ENCODE measurements around the gene HOXB6.

DNA sequence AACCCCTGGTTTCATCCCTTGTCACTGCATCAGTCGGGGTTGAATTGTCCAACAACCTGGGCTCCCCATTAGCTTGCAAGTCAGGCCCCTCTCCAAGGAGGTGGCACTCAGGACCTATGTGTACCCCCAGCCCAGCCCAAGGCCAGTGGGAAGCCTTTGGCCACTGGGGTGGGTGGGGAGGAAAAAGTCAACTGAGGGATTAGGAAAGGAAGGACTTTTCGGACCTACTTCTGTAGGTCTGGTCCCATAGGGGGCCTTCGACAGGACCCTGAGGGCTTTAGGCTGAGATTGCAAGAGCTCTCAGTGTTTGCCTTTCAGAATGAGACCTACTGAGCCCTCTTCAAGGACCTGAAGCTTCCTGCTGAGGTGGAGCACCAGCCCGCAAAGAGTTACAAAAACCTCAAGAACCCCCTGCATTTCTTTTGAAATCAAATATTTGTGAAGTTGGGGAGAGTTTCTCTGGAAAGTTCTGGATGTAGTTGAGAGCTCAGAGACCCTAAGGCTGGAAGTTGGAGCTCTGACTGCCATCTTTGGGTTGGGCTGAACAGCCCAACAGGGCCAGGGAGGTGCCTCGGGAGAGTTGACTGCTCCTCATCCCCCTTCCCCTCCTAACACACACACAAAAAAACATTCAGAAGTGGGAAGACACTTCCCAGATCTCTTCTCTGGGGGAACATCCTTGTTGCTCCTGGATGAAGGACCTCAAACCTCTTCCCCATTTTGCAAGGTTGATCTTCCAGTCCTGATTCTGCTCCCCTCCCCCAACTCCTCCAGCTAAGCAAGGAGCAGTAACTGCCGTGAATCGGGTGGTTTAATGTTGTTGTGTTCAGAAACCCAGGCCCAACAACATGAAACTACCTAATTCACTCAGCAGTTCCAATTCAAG is 27.1 kb upstream of the HOXB6 start:
- TF ChIP-seq, protein P1, sequence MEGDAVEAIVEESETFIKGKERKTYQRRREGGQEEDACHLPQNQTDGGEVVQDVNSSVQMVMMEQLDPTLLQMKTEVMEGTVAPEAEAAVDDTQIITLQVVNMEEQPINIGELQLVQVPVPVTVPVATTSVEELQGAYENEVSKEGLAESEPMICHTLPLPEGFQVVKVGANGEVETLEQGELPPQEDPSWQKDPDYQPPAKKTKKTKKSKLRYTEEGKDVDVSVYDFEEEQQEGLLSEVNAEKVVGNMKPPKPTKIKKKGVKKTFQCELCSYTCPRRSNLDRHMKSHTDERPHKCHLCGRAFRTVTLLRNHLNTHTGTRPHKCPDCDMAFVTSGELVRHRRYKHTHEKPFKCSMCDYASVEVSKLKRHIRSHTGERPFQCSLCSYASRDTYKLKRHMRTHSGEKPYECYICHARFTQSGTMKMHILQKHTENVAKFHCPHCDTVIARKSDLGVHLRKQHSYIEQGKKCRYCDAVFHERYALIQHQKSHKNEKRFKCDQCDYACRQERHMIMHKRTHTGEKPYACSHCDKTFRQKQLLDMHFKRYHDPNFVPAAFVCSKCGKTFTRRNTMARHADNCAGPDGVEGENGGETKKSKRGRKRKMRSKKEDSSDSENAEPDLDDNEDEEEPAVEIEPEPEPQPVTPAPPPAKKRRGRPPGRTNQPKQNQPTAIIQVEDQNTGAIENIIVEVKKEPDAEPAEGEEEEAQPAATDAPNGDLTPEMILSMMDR (IDR thresholded peaks at IDR 0.05), result no peak
- TF ChIP-seq POLR2A (IDR thresholded peaks at IDR 0.05), result no peak

All from testis (tissue), 2 donors.